GM12878 (cell line): ENCODE results near the gene MAPRE2. TPM values are rescaled to one million over a fixed set of nuclear protein-coding genes. Genes with fewer than 3 reads are reported as not detected.

ENCODE experiments used
- ATAC-seq: fragments of 200-7000 bp; cut with Tn5 transposase; 3 replicates; pipeline ENCODE4 v1.9.1; 2020; ENCODE audit warnings: mild to moderate bottlenecking, moderate library complexity
- BruUV-seq: library from RNA; stranded (reverse); fragments of 400-500 nt; replicated peaks from 2 replicates; lab custom pipeline; 2021; lab: Mats Ljungman, UMichigan
- CTCF ChIA-PET: fragments of 300-600 bp; sonication (Branson Sonifier 250); formaldehyde crosslinking; extraction: SDS; loops from one replicate; lab custom pipeline; 2021; ENCODE audit warnings: inconsistent platforms; lab: Yijun Ruan, JAX
- POLR2A ChIA-PET: fragments of 350-600 bp; formaldehyde crosslinking; extraction: SDS; loops from one replicate; lab custom pipeline; 2021; ENCODE audit warnings: inconsistent platforms; lab: Charles Lee
- RAD21 ChIA-PET: fragments of 300-600 bp; sonication (Branson Sonifier 250); formaldehyde crosslinking; loops from one replicate; lab custom pipeline; 2023; ENCODE audit warnings: antibody characterized with exemption; ENCODE audit not compliant: unreplicated experiment; lab: Charles Lee
- SMC1A ChIA-PET: fragments of 300-600 bp; sonication (Branson Sonifier 250); formaldehyde crosslinking; loops from one replicate; lab custom pipeline; 2023; ENCODE audit not compliant: unreplicated experiment, uncharacterized antibody; lab: Charles Lee
- DNase-seq: peaks from one replicate; pipeline ENCODE4 v3.0.0-alpha.2; 2011; ENCODE audit warnings: low read depth, low spot score
- FAIRE-seq: peaks from 3 replicates; lab custom pipeline; 2011; peaks lifted over from hg19 to GRCh38; lab: Jason Lieb, UNC
- H2AFZ ChIP-seq: 2 replicates; pipeline ENCODE4 v1.6.0; 2011; ENCODE audit warnings: low read depth, low read length, control low read depth; ENCODE audit not compliant: control insufficient read depth
- H3K27ac ChIP-seq: 2 replicates; pipeline ENCODE4 v1.5.1; 2011; ENCODE audit warnings: control low read depth; ENCODE audit not compliant: control insufficient read depth, insufficient read depth
- H3K27me3 ChIP-seq, 2 experiments: replicated peaks in 1 of 2; 2 replicates each; pipeline versions ENCODE4 v1.6.0 to v1.6.1; 2011; ENCODE audit warnings: low read length in 1 of 2; ENCODE audit not compliant: control insufficient read depth in 2 of 2, insufficient read depth in 2 of 2
- H3K36me3 ChIP-seq, 2 experiments: 2 replicates each; pipeline ENCODE4 v1.5.1; 2011; ENCODE audit warnings: low read length in 1 of 2; ENCODE audit not compliant: control insufficient read depth in 2 of 2, insufficient read depth in 2 of 2
- H3K4me1 ChIP-seq: 2 replicates; pipeline ENCODE4 v1.6.1; 2011; ENCODE audit warnings: mild to moderate bottlenecking, low read length, moderate library complexity, mixed read lengths; ENCODE audit not compliant: control insufficient read depth, insufficient read depth
- H3K4me2 ChIP-seq: 2 replicates; pipeline ENCODE4 v1.6.0; 2011; ENCODE audit warnings: control low read depth; ENCODE audit not compliant: control insufficient read depth, insufficient read depth
- H3K4me3 ChIP-seq: fragments of 200-600 bp; sonication (generic); 2 replicates; pipeline ENCODE4 v1.5.1; 2016
- H3K79me2 ChIP-seq: 2 replicates; pipeline ENCODE4 v1.6.0; 2011; ENCODE audit warnings: low read length; ENCODE audit not compliant: control insufficient read depth, insufficient read depth
- H3K9ac ChIP-seq: 2 replicates; pipeline ENCODE4 v1.8.0; 2011; ENCODE audit warnings: low read length, control low read depth, mixed read lengths; ENCODE audit not compliant: control insufficient read depth, insufficient read depth
- H3K9me3 ChIP-seq: replicated peaks from 3 replicates; pipeline ENCODE4 v1.5.1; 2011; ENCODE audit warnings: mild to moderate bottlenecking, low read length; ENCODE audit not compliant: control insufficient read depth, insufficient read depth
- H4K20me1 ChIP-seq: 2 replicates; pipeline ENCODE4 v1.6.0; 2011; ENCODE audit not compliant: control insufficient read depth, insufficient read depth
- BRCA1 ChIP-seq: IDR thresholded peaks from 2 replicates; pipeline ENCODE4 v1.6.1; 2011; ENCODE audit warnings: low read depth, low read length, improper control_type of control experiment
- CREB1 ChIP-seq: IDR thresholded peaks from 2 replicates; pipeline ENCODE4 v1.6.1; 2012; ENCODE audit warnings: low read depth, mild to moderate bottlenecking, inconsistent platforms
- E2F8 ChIP-seq: fragments of 450-650 bp; IDR thresholded peaks from 2 replicates; pipeline ENCODE4 v1.6.1; 2018; ENCODE audit warnings: mild to moderate bottlenecking, low read depth, moderate library complexity; ENCODE audit not compliant: partially characterized antibody
- FOXM1 ChIP-seq: IDR thresholded peaks from 2 replicates; pipeline ENCODE4 v1.6.1; 2012; ENCODE audit warnings: low read depth, mild to moderate bottlenecking, inconsistent platforms, low read length, moderate library complexity
- IRF3 ChIP-seq: fragments of 450-650 bp; IDR thresholded peaks from 2 replicates; pipeline ENCODE4 v1.6.1; 2014; ENCODE audit warnings: mild to moderate bottlenecking
- KDM1A ChIP-seq: fragments of 200-600 bp; sonication (generic); IDR thresholded peaks from 2 replicates; pipeline ENCODE4 v1.6.1; 2016; ENCODE audit warnings: borderline replicate concordance
- NKRF ChIP-seq: fragments of 450-650 bp; conservative IDR thresholded peaks from 2 replicates; pipeline ENCODE4 v1.6.1; 2017; ENCODE audit warnings: mild to moderate bottlenecking, moderate library complexity
- RAD21 ChIP-seq: IDR thresholded peaks from 2 replicates; pipeline ENCODE4 v1.6.1; 2011; ENCODE audit warnings: mild to moderate bottlenecking, low read depth, low read length, moderate library complexity; ENCODE audit not compliant: insufficient read depth
- RELB ChIP-seq: fragments of 450-650 bp; IDR thresholded peaks from 2 replicates; pipeline ENCODE4 v1.6.1; 2017; ENCODE audit warnings: low read depth, mild to moderate bottlenecking, moderate library complexity
- RFX5 ChIP-seq: IDR thresholded peaks from 2 replicates; pipeline ENCODE4 v1.6.1; 2011; ENCODE audit warnings: low read depth, low read length, improper control_type of control experiment
- SMAD5 ChIP-seq: IDR thresholded peaks from 2 replicates; pipeline ENCODE4 v1.6.1; 2016; ENCODE audit warnings: antibody characterized with exemption, low read depth
- SMARCA5 ChIP-seq: fragments of 450-650 bp; IDR thresholded peaks from 2 replicates; pipeline ENCODE4 v1.6.1; 2017; ENCODE audit warnings: mild to moderate bottlenecking
- SMC3 ChIP-seq: IDR thresholded peaks from 2 replicates; pipeline ENCODE4 v1.6.1; 2011; ENCODE audit warnings: low read length, improper control_type of control experiment, borderline replicate concordance
- SP1 ChIP-seq: IDR thresholded peaks from one replicate; pipeline ENCODE4 v1.6.1; 2011; ENCODE audit warnings: low read depth, low read length
- SREBF2 ChIP-seq: IDR thresholded peaks from 2 replicates; pipeline ENCODE4 v1.6.1; 2012; ENCODE audit warnings: mild to moderate bottlenecking, low read length
- ZNF274 ChIP-seq: IDR thresholded peaks from one replicate; pipeline ENCODE4 v1.8.0; 2011; ENCODE audit not compliant: insufficient read length, insufficient read depth
- ZSCAN29 ChIP-seq: fragments of 450-650 bp; IDR thresholded peaks from 2 replicates; pipeline ENCODE4 v1.6.1; 2017; ENCODE audit warnings: mild to moderate bottlenecking, moderate library complexity
- WGBS: methylation state at CpG from one replicate; pipeline ENCODE4 v1.1.6; 2016; ENCODE audit warnings: low lambda C conversion rate; ENCODE audit not compliant: insufficient replicate concordance, insufficient coverage; ENCODE audit errors: missing lambda C conversion rate; 5-methylcytosine and 5-hydroxymethylcytosine counted together
- in situ Hi-C: fragments of 300-500 bp; cut with MboI; formaldehyde crosslinking; loops from 9 replicates; pipeline ENCODE4 v1.14.3; 2018; ENCODE audit warnings: mixed read lengths
- intact Hi-C: fragments of 100-400 bp; cut with micrococcal nuclease; formaldehyde crosslinking; loops from one replicate; pipeline ENCODE4 v1.14.2; 2022; ENCODE audit not compliant: unreplicated experiment
- polyA plus RNA-seq, 11 experiments: library from polyadenylated mRNA; depleted of rRNA in 4 of 11; unstranded in 6 of 11; stranded (reverse) in 5 of 11; fragments of >200 nt; fragmentation: Nextera tagmentation in 4 of 11; fragmentation: Illumina TruSeq in 1 of 11; extraction: Ambion mirVana in 4 of 11; extraction: Trizol in 1 of 11; gene quantifications; 1 replicate in 1 of 11; 2 replicates in 10 of 11; pipeline versions ENCODE4 v1.2.1 to v1.2.3, GENCODE V29; 2011 to 2016; ENCODE audit warnings: inconsistent platforms in 2 of 11, missing spikeins in 2 of 11, low read depth in 1 of 11
- total RNA-seq, 4 experiments: library from RNA; depleted of rRNA in 3 of 4; stranded (reverse); fragments of >200 nt in 3 of 4; fragmentation: Illumina TruSeq in 1 of 4; extraction: Trizol in 1 of 4; gene quantifications; 2 replicates each; pipeline versions ENCODE4 v1.2.1 to v1.2.3, GENCODE V29; 2013 to 2021

MAPRE2 gene
- total and polyA plus RNA-seq, 10 of the 15 experiments (the other 5 are each of a cell fraction or from before 2014, with no cell fraction given), result 11.0 to 50.6 (median 24.0) TPM

GRCh38 chr18:35051641-35052377 lies 10.6 kb downstream of the MAPRE2 start:
- H3K4me3 ChIP-seq, result no peak overlapping the region
- no peak overlapping the region; the same call in 1 of the 2 replicates for H3K27ac ChIP-seq
- intact Hi-C loops (no loop called here), in situ Hi-C loops (no loop called here)
- no TSS peak for BruUV-seq
- H3K27me3 ChIP-seq, result no peaks in the 10 kb centered on the region
- H3K4me2 ChIP-seq, result no peak overlapping the region
- H3K4me1 ChIP-seq, result peaks cover 17% of the 10 kb centered on the region
- WGBS, result 92% methylated on average over 2 of the region's 2 CpGs
- H3K79me2 ChIP-seq, result peaks cover 46% of the 10 kb centered on the region
- no peaks in the 10 kb centered on the region; the same call in 1 of the 2 replicates for H4K20me1 ChIP-seq
- SMC1A ChIA-PET, result interaction anchor here (0.7 to 3.1 kb wide), 11 partner anchors 8 to 92 kb away, joined by 3 to 25 read pairs (median 5); partner anchors contain the start of gene MAPRE2
- CTCF ChIA-PET, result interaction anchor here (1.0 to 3.6 kb wide), 7 partner anchors 9 to 92 kb away, joined by 4 to 14 read pairs (median 7); partner anchors contain the start of gene MAPRE2
- no peak overlapping the region; the same call in 1 of the 2 replicates for H2AFZ ChIP-seq
- DNase-seq (no peak), FAIRE-seq (no peak), ATAC-seq (no peak)
- H3K36me3 ChIP-seq, result no peaks in the 10 kb centered on the region
- RAD21 ChIA-PET, result interaction anchor here (1.2 to 2.0 kb wide), 3 partner anchors 10 to 35 kb away, joined by 4 to 15 read pairs (median 13); partner anchors contain the start of gene MAPRE2
- no peak overlapping the region for H3K9ac ChIP-seq
- POLR2A ChIA-PET, result interaction anchor here (1.0 to 2.5 kb wide), 4 partner anchors 8 to 189 kb away, joined by 4 to 12 read pairs (median 8); partner anchors contain the start of genes MAPRE2 and ZNF397
- H3K9me3 ChIP-seq, result no peaks in the 10 kb centered on the region; the same call in 2 of the 3 replicates
- no peak for TF ChIP-seq IRF3
- TF ChIP-seq E2F8, result no peak
- no peak for TF ChIP-seq NKRF
- no peak for TF ChIP-seq CREB1
- TF ChIP-seq SREBF2, result no peak
- TF ChIP-seq ZNF274, result no peak
- no peak for TF ChIP-seq RELB
- no peak for TF ChIP-seq KDM1A
- TF ChIP-seq ZSCAN29, result no peak
- no peak for TF ChIP-seq BRCA1
- TF ChIP-seq SP1, result no peak
- no peak for TF ChIP-seq SMAD5
- TF ChIP-seq RFX5, result no peak
- TF ChIP-seq RAD21, result no peak
- TF ChIP-seq SMC3, result no peak
- TF ChIP-seq SMARCA5, result no peak
- no peak for TF ChIP-seq FOXM1
